Measurements from ENCODE around the gene CXXC5.
A peak's percentile ranks its signal among the peaks of the same experiment; 100 is the strongest.
"Not testable (repeated sequence)": the region's sequence is repeated elsewhere in the genome, so short reads cannot be mapped to it uniquely, and the experiment has no call there.

The CXXC5 gene

DNA sequence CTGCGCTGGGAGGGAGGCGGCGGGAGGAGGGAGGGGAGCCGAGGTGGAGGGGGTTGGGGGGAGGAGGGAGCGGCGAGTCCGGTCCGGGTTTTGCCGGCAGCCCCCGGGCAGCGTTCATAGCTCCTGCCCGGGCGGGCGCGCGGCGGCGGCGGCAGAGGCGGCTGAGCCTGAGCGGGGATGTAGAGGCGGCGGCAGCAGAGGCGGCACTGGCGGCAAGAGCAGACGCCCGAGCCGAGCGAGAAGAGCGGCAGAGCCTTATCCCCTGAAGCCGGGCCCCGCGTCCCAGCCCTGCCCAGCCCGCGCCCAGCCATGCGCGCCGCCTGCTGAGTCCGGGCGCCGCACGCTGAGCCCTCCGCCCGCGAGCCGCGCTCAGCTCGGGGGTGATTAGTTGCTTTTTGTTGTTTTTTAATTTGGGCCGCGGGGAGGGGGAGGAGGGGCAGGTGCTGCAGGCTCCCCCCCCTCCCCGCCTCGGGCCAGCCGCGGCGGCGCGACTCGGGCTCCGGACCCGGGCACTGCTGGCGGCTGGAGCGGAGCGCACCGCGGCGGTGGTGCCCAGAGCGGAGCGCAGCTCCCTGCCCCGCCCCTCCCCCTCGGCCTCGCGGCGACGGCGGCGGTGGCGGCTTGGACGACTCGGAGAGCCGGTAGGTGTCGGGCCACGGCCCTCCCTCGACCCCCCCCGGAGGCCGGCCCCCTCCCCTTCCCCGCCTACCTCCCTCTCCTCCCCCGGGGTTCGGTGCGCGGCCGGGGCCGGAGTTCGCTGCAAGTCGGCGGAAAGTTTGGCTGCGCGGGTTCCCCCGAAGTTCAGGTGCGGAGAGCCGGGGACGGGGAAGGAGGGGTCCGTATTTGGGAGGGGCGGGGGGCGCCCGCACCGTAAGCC is at the start of gene CXXC5:
Gene CXXC5 (plus strand): TSS at position 145 of the 877 bp plus-strand sequence. CDS start 32,175 bp downstream, outside the sequence.
- peak; percentile 71 for DNase-seq

GRCh38 chr5:139598601-139598965 is 49.6 kb upstream of the CXXC5 start:
- not testable (repeated sequence) for DNase-seq

- DNase-seq: peak; percentile 65
Measured at GRCh38 chr5:139600336-139600949, 47.7 kb upstream of the CXXC5 start.

GRCh38 chr5:139601429-139601828 is 46.7 kb upstream of the CXXC5 start:
- DNase-seq: no peak

- not testable (repeated sequence) for DNase-seq
Measured at GRCh38 chr5:139601948-139602347, 46.2 kb upstream of the CXXC5 start.

GRCh38 chr5:139605887-139606286 is 42.3 kb upstream of the CXXC5 start:
- no peak for DNase-seq

- DNase-seq: no peak
Measured at GRCh38 chr5:139611703-139612584, 36.2 kb upstream of the CXXC5 start.

DNA sequence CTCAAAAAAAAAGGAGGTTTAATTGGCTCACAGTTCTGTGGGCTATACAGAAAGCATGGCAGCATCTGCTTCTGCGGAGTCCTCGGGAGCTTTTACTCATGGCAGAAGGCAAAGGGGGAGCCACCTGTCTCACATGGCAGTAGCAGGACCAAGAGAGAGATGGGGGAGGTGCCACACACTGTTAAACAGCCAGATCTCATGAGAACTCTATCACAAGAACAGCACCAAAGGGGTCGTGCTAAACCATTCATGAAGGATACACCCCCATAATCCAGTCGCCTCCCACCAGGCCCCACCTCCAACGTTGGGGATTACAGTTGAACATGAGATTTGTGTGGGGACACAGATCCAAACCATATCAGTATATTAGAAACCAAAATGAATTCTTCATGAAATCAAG is 28.3 kb upstream of the CXXC5 start:
- DNase-seq: no peak

DNA sequence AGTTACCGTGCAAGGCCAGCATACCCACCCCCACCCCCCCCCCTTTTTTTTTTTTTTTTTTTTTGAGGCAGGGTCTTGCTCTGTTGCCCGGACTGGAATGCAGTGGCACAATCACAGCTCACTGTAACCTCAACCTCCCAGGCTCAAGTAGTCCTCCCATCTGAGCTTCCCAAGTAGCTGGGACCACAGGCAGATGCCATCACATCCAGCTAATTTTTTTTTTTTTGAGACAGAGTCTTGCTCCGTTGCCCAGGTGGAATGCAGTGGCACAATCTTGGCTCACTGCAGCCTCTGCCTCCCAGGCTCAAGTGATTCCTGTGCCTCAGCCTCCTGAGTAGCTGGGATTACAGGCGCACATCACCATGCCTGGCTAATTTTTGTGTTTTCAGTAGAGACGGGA is 22.8 kb upstream of the CXXC5 start:
- not testable (repeated sequence) for DNase-seq

GRCh38 chr5:139630855-139631254 is 17.3 kb upstream of the CXXC5 start:
- no peak for DNase-seq

- DNase-seq: no peak
Measured at GRCh38 chr5:139631520-139632165, 16.5 kb upstream of the CXXC5 start.

DNA sequence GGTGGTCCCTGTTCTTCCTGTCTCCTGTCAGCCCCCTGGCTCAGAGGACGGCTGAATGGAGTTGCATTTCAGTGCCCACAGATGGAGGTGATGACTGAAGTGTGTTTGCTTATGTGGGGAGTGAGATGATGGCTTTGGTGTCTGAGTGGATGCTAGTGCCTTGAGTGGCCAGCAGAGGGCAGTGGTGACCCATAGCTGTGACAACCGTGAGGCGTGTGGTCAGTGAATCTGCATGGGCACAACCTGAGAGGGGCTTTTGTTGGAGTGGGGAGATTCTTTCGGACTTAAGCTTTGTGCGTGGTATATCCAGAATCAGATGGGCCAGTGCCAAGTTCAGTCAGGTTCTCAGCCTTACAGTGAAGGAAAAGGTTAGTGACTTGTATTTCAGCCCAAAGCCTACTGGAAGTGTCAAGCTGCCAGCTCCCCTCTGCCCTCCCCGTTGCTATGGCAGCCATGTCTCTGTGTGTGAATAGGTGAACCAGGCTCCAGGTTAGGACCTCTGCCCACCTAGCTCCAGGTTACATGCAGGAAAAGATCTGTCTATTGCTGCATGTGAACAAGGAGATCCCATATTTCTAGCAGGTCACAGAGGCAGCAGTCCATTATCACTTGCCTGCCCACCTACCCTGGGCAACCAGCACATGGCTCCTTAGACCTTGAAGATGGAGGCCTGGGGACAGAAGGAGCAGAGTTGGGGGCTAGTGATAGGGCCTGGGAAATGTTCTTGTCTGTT is 14.7 kb upstream of the CXXC5 start:
- peak; percentile 45 for DNase-seq

- DNase-seq: no peak
Measured at GRCh38 chr5:139634028-139634325, 14.2 kb upstream of the CXXC5 start.

- no peak for DNase-seq
Measured at GRCh38 chr5:139634541-139634940, 13.6 kb upstream of the CXXC5 start.

DNA sequence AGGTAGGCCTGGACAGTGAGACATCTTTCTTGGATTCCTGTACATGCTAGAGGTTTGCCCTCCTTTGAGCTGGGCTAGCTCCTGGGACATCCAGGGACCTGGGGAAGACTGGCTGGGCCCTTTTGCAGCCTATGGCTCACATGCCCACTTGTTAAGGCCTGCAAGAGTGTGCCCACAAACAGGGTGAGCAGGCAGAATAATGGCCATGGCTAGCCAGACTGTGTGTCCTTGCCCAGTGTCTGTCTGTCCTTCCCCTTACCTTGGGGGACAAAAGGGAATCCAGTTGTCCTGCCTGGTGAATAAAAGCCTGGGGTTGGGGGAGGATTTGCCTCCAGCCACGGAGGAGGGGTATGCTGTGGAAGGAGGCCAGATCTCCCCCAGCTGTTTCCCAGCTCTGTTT is 13.0 kb upstream of the CXXC5 start:
- DNase-seq: no peak

GRCh38 chr5:139635606-139636206 is 12.4 kb upstream of the CXXC5 start:
- peak; percentile 90 for DNase-seq

GRCh38 chr5:139636207-139636792 is 11.8 kb upstream of the CXXC5 start:
- DNase-seq: peak; percentile 29

GRCh38 chr5:139636975-139637408 is 11.2 kb upstream of the CXXC5 start:
- no peak for DNase-seq

DNA sequence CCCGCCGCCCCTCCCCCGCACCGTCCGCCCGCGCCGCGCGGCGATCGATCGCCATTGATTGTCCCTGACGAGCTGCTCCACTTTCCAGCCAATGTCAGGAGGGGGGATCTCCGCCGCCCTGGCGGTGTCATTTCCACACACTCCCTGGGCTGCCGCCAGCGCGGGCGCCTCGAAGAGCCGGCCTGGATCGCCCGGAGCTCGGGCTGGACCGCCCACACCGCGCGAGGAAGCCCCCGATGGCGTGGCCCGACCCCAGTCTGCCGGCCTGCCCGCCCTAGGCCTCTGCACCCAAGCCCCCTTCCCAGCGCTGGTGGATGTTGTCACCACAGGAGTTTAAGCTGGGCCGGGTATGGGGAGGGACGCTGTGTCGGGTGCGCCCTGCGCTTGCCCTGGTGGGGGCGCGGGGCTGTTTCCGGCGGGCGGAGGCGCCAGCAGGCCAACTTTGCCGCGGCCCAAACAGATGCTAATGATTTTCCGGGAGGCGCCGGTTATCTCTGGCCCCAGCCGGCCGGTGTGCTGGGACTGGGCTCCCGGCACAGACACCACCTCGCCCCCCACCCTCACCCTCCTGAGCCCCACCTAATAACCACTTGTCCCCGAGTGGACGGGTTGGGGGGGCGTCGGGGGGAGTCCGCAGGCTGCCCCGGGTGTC is 10.6 kb upstream of the CXXC5 start:
- DNase-seq: peak; percentile 60

GRCh38 chr5:139638090-139638735 is 9.9 kb upstream of the CXXC5 start:
- peak; percentile 63 for DNase-seq

Measured in NCI-H226 (cell line).